RWPE1 (cell line): Measurements from ENCODE around the gene MXRA8.

ENCODE experiments used
- CTCF ChIA-PET: fragments of 350-600 bp; sonication (Branson Sonifier 250); formaldehyde crosslinking; extraction: SDS; loops from one replicate; lab custom pipeline; 2021; lab: Yijun Ruan, JAX
- POLR2A ChIA-PET: fragments of 400-600 bp; formaldehyde crosslinking; extraction: SDS; loops from one replicate; lab custom pipeline; 2020; ENCODE audit warnings: antibody characterized with exemption; ENCODE audit not compliant: low non-redundant PET; lab: Yijun Ruan, JAX
- DNase-seq: peaks from one replicate; pipeline ENCODE4 v3.0.0; 2012; ENCODE audit warnings: low spot score
- H3K27ac ChIP-seq: fragments of 450-650 bp; 2 replicates; pipeline ENCODE4 v1.5.1; 2017
- CTCF ChIP-seq: fragments of 450-650 bp; conservative IDR thresholded peaks from 2 replicates; pipeline ENCODE4 v1.5.1; 2017; ENCODE audit warnings: low read depth, mild to moderate bottlenecking

Gene MXRA8

GRCh38 chr1:1355416-1355815, 2.9 kb downstream of the MXRA8 start:
- DNase-seq = no peak
- no peak overlapping the region for H3K27ac ChIP-seq
- CTCF ChIA-PET = interaction anchor here (1.0 kb wide), 1 partner anchor 16 kb away, joined by 4 read pairs; no protein-coding TSS in a partner anchor
- POLR2A ChIA-PET = no interaction called here
- TF ChIP-seq CTCF = no peak

GRCh38 chr1:1354271-1355247, 3.8 kb downstream of the MXRA8 start:
- no peak for DNase-seq
- no peak for TF ChIP-seq CTCF
- ChIA-PET CTCF (interaction anchor here (1.0 to 1.4 kb wide), 2 partner anchors 17 to 18 kb away, joined by 4 to 5 read pairs; no protein-coding TSS in a partner anchor), POLR2A (interaction anchor here (0.7 kb wide), 1 partner anchor 275 kb away, joined by 3 read pairs; no protein-coding TSS in a partner anchor)
- peak overlapping the region; percentile 64; the same call in 1 of the 2 replicates for H3K27ac ChIP-seq

GRCh38 chr1:1353389-1354151, 4.8 kb downstream of the MXRA8 start:
- ChIA-PET POLR2A (interaction anchor here (0.7 kb wide), 1 partner anchor 274 kb away, joined by 3 read pairs; no protein-coding TSS in a partner anchor), CTCF (interaction anchor here (1.4 kb wide), 1 partner anchor 19 kb away, joined by 5 read pairs; no protein-coding TSS in a partner anchor)
- no peak for TF ChIP-seq CTCF
- H3K27ac ChIP-seq = peak overlapping the region; percentile 64
- no peak for DNase-seq

GRCh38 chr1:1352786-1353388, 5.5 kb downstream of the MXRA8 start:
- no peak for DNase-seq
- ChIA-PET POLR2A (no interaction called here), CTCF (no interaction called here)
- peak overlapping the region; percentile 64 for H3K27ac ChIP-seq
- TF ChIP-seq CTCF = no peak

- DNase-seq = no peak
- POLR2A ChIA-PET = interaction anchor here (0.6 kb wide), 1 partner anchor 18 kb away, joined by 7 read pairs; no protein-coding TSS in a partner anchor
- peak overlapping the region; percentile 64 for H3K27ac ChIP-seq
- CTCF ChIA-PET = interaction anchor here (0.6 to 1.4 kb wide), 3 partner anchors 21 to 153 kb away, joined by 3 to 10 read pairs (median 3); no protein-coding TSS in a partner anchor
- no peak for TF ChIP-seq CTCF
Measured at GRCh38 chr1:1351511-1352427, 6.6 kb downstream of the MXRA8 start.
